Measurements from ENCODE around the gene FMN1. TPM values are rescaled to one million over a fixed set of nuclear protein-coding genes. Genes with fewer than 3 reads are reported as not detected.
A peak's percentile ranks its signal among the peaks of the same experiment; 100 is the strongest.

FMN1 gene
- total RNA-seq, 1 donor from 2014 or later: 4.3 TPM

- no peak for TF ChIP-seq CTCF (conservative IDR thresholded peaks at IDR 0.05; ENCODE audit: low read depth, low read length)
- H3K4me3 ChIP-seq (ENCODE audit: low read depth, low read length): no peak overlapping the region
- no peak for DNase-seq (ENCODE audit: low read depth)
These were observed 166.0 kb downstream of the FMN1 start for GRCh38 chr15:33028495-33028894.

GRCh38 chr15:33027306-33028035 is 167.0 kb downstream of the FMN1 start:
- no peak for DNase-seq (ENCODE audit: low read depth)
- TF ChIP-seq CTCF (conservative IDR thresholded peaks at IDR 0.05; ENCODE audit: low read depth, low read length): no peak
- no peak overlapping the region for H3K4me3 ChIP-seq (ENCODE audit: low read depth, low read length)

GRCh38 chr15:33026614-33027013 is 167.9 kb downstream of the FMN1 start:
- no peak overlapping the region for H3K4me3 ChIP-seq (ENCODE audit: low read depth, low read length)
- TF ChIP-seq CTCF (conservative IDR thresholded peaks at IDR 0.05; ENCODE audit: low read depth, low read length): no peak
- DNase-seq (ENCODE audit: low read depth): no peak

DNA sequence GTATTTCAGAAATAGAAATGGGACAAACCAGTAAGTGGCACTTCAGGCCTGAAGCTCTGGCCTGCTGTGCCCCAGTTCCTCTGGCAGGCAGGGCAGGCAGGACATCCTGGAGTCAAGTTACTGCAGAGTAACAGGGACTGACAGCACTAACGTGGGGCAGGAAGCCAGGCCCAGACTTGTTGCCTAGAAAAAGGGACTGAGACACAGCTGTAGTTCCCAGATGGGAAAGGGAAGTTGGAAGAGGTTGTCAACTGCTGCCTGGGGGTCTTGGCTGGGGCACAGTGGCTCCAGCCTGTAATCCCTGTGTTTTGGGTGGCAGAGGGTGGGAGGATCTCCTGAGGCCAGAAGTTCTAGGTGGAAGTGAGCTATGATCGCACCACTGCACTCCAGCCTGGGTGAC is 171.9 kb downstream of the FMN1 start:
- H3K4me3 ChIP-seq (ENCODE audit: low read depth, low read length): no peak overlapping the region
- DNase-seq (ENCODE audit: low read depth): no peak
- no peak for TF ChIP-seq CTCF (conservative IDR thresholded peaks at IDR 0.05; ENCODE audit: low read depth, low read length)

DNA sequence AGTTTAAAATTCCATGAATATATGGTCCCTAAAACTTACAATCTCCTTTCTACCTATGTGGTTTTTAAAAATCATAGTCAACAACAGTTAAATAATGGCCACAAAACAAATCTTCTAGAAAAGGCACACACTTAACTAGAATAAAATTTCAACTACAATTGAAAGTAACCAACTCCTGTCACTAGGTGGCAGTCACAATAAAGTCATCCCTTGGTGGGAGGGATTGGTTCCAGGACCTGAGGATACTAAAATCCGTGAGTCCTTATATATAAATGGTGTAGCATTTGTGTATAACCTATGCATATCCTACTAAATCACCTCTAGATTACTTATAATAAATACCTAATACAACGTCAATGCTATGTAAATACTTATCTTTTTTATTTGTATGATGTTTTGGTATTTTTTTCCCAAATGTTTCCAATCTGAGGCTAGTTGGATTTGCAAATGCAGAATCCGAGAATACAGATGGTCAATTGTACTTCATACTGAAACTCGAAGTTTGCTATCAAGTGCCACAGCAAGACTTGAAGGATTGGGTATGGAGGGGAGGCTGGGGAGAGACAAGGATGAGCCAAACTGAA is 172.6 kb downstream of the FMN1 start:
- DNase-seq (ENCODE audit: low read depth): no peak
- TF ChIP-seq CTCF (conservative IDR thresholded peaks at IDR 0.05; ENCODE audit: low read depth, low read length): peak; percentile 73
- no peak overlapping the region for H3K4me3 ChIP-seq (ENCODE audit: low read depth, low read length)

DNA sequence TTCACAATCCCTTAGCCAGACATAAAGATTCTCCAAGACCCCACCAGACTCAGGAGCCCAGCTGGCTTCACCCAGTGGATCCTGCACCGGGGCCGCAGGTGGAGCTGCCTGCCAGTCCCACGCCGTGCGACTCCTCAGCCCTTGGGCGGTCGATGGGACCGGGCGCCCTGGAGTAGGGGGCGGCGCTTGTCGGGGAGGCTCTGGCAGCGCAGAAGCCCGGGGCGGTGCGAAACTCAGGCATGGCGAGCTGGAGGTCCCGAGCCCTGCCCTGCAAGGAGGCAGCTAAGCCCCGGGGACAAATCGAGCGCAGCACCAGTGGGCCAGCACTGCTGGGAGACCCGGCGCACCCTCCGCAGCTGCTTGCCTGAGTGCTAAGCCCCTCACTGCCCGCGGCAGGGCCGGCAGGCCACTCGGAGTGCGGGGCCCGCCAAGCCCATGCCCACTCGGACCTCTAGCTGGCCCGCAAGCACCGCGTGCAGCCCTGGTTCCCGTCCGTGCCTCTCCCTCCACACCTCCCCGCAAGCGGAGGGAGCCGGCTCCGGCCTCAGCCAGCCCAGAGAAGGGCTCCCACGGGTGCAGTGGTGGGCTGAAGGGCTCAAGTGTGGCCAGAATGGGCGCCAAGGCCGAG is 175.0 kb downstream of the FMN1 start:
- TF ChIP-seq CTCF (conservative IDR thresholded peaks at IDR 0.05; ENCODE audit: low read depth, low read length): no peak
- no peak overlapping the region for H3K4me3 ChIP-seq (ENCODE audit: low read depth, low read length)
- no peak for DNase-seq (ENCODE audit: low read depth)
